Loucy (cell line): ENCODE measurements around the gene NEMP2.

Source experiments
- H2AFZ ChIP-seq: fragments of 200-600 bp; sonication (generic); 2 replicates; pipeline ENCODE4 v1.6.0; 2016; ENCODE audit warnings: antibody characterized with exemption, mild to moderate bottlenecking, low read length, moderate library complexity
- H3F3A ChIP-seq: fragments of 200-600 bp; 2 replicates; pipeline ENCODE4 v1.6.0; 2016; ENCODE audit warnings: antibody characterized with exemption, low read depth, mild to moderate bottlenecking
- H3K27me3 ChIP-seq: fragments of 200-600 bp; sonication (generic); 2 replicates; pipeline ENCODE4 v1.6.1; 2014; ENCODE audit warnings: low read length, mild to moderate bottlenecking; ENCODE audit not compliant: insufficient read depth, poor library complexity, severe bottlenecking
- H3K36me3 ChIP-seq: fragments of 200-600 bp; sonication (generic); 2 replicates; pipeline ENCODE4 v1.6.1; 2016; ENCODE audit warnings: low read length; ENCODE audit not compliant: insufficient read depth
- H3K4me1 ChIP-seq: fragments of 200-600 bp; sonication (generic); 2 replicates; pipeline ENCODE4 v1.5.1; 2014; ENCODE audit warnings: low read length, mild to moderate bottlenecking; ENCODE audit not compliant: insufficient read depth, poor library complexity, severe bottlenecking
- H3K4me2 ChIP-seq: fragments of 200-600 bp; sonication (generic); 2 replicates; pipeline ENCODE4 v1.6.0; 2014; ENCODE audit warnings: antibody characterized with exemption, low read length, low read depth, mild to moderate bottlenecking; ENCODE audit not compliant: poor library complexity, severe bottlenecking
- H3K4me3 ChIP-seq: fragments of 200-600 bp; sonication (generic); 2 replicates; pipeline ENCODE4 v1.5.1; 2014; ENCODE audit warnings: low read length, mild to moderate bottlenecking, mixed read lengths; ENCODE audit not compliant: poor library complexity, severe bottlenecking
- H3K79me2 ChIP-seq: fragments of 200-600 bp; sonication (generic); 2 replicates; pipeline ENCODE4 v1.6.1; 2014; ENCODE audit warnings: low read length; ENCODE audit not compliant: insufficient read depth
- H3K9ac ChIP-seq: fragments of 200-600 bp; sonication (generic); 2 replicates; pipeline ENCODE4 v1.6.0; 2014; ENCODE audit warnings: mild to moderate bottlenecking, low read depth, low read length, moderate library complexity; ENCODE audit not compliant: poor library complexity, severe bottlenecking
- H3K9me2 ChIP-seq: fragments of 200-600 bp; sonication (generic); replicated peaks from 2 replicates; pipeline ENCODE4 v1.6.1; 2016; ENCODE audit warnings: low read depth, low read length, mixed read lengths
- H3K9me3 ChIP-seq: fragments of 200-600 bp; sonication (generic); 2 replicates; pipeline ENCODE4 v1.6.1; 2014; ENCODE audit warnings: mild to moderate bottlenecking, antibody characterized with exemption, low read length, low read depth; ENCODE audit not compliant: insufficient read depth
- H4K20me1 ChIP-seq: fragments of 200-600 bp; sonication (generic); 2 replicates; pipeline ENCODE4 v1.6.0; 2014; ENCODE audit warnings: antibody characterized with exemption, low read length, mild to moderate bottlenecking; ENCODE audit not compliant: insufficient read depth, poor library complexity, severe bottlenecking
- EZH2phosphoT487 ChIP-seq: fragments of 200-600 bp; IDR thresholded peaks from 2 replicates; pipeline ENCODE4 v1.6.1; 2018; ENCODE audit warnings: antibody characterized with exemption, mild to moderate bottlenecking, moderate library complexity, borderline replicate concordance
- TF ChIP-seq, protein P1 (sequence below): fragments of 200-600 bp; sonication (generic); conservative IDR thresholded peaks from 2 replicates; pipeline ENCODE4 v1.5.1; 2014; ENCODE audit warnings: mild to moderate bottlenecking, antibody characterized with exemption, low read length

Gene NEMP2

DNA sequence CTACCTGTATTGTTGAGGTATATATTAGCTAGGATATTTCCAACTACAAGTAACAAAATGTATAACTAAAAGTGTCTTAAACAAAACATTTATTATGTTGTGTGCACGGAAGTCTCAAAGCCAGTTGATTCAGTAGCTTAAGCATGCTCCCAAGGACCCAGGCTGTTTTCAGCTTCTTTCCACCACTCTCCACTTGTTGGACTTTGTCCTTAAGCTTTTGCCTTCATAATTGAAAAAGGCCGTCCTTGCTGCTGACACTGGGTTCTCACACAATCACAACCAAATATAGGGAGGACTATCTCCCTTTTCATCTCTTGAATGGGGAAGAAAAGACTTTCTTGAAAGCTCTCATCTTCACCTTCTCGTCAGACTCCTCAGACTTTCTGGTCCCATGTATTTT lies 12.2 kb upstream of the NEMP2 start:
- TF ChIP-seq, protein P1, sequence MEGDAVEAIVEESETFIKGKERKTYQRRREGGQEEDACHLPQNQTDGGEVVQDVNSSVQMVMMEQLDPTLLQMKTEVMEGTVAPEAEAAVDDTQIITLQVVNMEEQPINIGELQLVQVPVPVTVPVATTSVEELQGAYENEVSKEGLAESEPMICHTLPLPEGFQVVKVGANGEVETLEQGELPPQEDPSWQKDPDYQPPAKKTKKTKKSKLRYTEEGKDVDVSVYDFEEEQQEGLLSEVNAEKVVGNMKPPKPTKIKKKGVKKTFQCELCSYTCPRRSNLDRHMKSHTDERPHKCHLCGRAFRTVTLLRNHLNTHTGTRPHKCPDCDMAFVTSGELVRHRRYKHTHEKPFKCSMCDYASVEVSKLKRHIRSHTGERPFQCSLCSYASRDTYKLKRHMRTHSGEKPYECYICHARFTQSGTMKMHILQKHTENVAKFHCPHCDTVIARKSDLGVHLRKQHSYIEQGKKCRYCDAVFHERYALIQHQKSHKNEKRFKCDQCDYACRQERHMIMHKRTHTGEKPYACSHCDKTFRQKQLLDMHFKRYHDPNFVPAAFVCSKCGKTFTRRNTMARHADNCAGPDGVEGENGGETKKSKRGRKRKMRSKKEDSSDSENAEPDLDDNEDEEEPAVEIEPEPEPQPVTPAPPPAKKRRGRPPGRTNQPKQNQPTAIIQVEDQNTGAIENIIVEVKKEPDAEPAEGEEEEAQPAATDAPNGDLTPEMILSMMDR: no peak
- TF ChIP-seq EZH2phosphoT487: no peak
- Histone ChIP-seq H3K9ac (no peak overlapping the region), H3K4me2 (peak overlapping the region; percentile 4), H4K20me1 (no peaks in the 10 kb centered on the region), H3K36me3 (no peaks in the 10 kb centered on the region), H3K9me2 (no peaks in the 10 kb centered on the region), H3F3A (no peaks in the 10 kb centered on the region), H3K4me1 (peaks cover 9% of the 10 kb centered on the region), H3K27me3 (no peaks in the 10 kb centered on the region), H3K4me3 (no peak overlapping the region), H3K9me3 (peaks cover 3% of the 10 kb centered on the region; the same call in 1 of the 2 replicates), H2AFZ (no peak overlapping the region), H3K79me2 (no peaks in the 10 kb centered on the region)

DNA sequence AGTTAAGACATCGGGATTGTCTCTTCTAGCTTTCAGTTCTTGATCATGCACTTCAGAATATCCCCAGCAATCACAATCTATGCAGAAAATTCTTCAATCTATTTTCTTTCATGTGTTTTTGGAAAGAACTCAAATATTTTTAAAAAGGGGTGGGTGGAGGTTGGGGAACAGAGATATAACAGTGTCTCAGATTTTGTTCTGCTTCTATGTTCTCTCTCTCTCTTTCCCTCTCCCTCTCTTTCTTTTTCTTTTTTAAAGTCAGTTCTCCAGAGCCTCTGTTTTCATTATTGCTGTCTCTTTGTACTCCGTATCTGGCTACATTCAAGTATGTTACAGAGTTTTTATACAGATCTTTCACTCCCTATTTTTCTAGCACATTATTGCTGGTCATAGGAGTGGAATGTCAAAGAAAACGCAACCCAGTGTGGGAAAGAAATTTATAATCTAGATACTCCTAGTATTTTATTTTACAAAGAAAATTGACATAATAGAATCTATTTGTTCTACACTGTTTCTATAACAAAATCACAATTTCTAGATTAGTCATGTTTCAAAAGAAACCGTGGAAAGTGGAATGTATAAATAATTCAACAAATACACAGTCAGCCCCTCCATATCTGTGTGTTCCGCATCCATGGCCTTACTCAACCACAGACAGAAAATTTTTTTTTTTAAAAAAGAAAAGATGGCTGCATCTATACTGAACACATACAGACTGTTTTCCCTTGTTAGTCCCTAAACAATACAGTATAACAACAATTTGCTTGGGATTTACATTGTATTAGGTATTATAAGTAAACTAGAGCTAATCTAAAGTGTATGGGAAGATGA lies 11.2 kb upstream of the NEMP2 start:
- H3K9me3 ChIP-seq: peaks cover 8% of the 10 kb centered on the region
- no peak overlapping the region for H2AFZ ChIP-seq
- no peak overlapping the region for H3K9ac ChIP-seq
- no peaks in the 10 kb centered on the region for H3K79me2 ChIP-seq
- peaks cover 6% of the 10 kb centered on the region for H3K4me1 ChIP-seq
- H3K9me2 ChIP-seq: no peaks in the 10 kb centered on the region
- no peaks in the 10 kb centered on the region for H3K27me3 ChIP-seq
- no peaks in the 10 kb centered on the region for H4K20me1 ChIP-seq
- H3K36me3 ChIP-seq: no peaks in the 10 kb centered on the region
- no peak for TF ChIP-seq EZH2phosphoT487
- TF ChIP-seq, protein P1: no peak
- H3K4me3 ChIP-seq: no peak overlapping the region
- no peaks in the 10 kb centered on the region for H3F3A ChIP-seq
- no peak overlapping the region for H3K4me2 ChIP-seq

DNA sequence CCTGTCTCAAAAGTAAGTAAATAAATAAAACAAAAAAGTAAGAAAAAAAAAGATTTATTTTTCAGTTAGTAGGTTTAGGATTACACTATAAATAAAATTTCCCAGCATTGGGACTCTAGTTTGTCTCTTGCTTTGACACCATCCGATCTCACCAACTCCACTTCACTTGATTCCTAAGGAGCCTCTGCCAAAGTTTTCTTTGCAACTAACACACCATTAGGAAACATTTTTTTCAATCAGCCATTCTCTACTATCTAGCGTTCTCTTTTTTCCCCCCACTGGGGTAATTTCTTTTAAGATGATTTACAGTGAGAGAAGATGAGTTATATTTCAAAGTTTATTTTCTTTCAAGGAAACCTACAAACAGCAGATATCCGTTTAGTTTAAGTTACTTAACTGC lies 10.6 kb upstream of the NEMP2 start:
- Histone ChIP-seq H3K36me3 (no peaks in the 10 kb centered on the region), H2AFZ (no peak overlapping the region), H3K4me1 (peaks cover 6% of the 10 kb centered on the region), H4K20me1 (no peaks in the 10 kb centered on the region), H3K27me3 (no peaks in the 10 kb centered on the region), H3K9ac (no peak overlapping the region), H3K4me3 (no peak overlapping the region), H3F3A (no peaks in the 10 kb centered on the region), H3K79me2 (no peaks in the 10 kb centered on the region), H3K9me2 (no peaks in the 10 kb centered on the region), H3K9me3 (peaks cover 15% of the 10 kb centered on the region), H3K4me2 (no peak overlapping the region)
- TF ChIP-seq, protein P1: no peak
- no peak for TF ChIP-seq EZH2phosphoT487
